Measurements from ENCODE around the gene SRRT.

SRRT gene

GRCh38 chr7:100896732-100897608 is 22.1 kb downstream of the SRRT start:
- H3K4me3 ChIP-seq (replicated peaks; ENCODE audit: insufficient read depth, low read length): peak overlapping the region; percentile 8
- TF ChIP-seq CTCF (IDR thresholded peaks at IDR 0.05; ENCODE audit: insufficient read depth, low read length): peak; percentile 46
- no peak for TF ChIP-seq REST (IDR thresholded peaks at IDR 0.05; ENCODE audit: insufficient replicate concordance, low read depth)
- peaks cover 29% of the 10 kb centered on the region for H3K27me3 ChIP-seq (ENCODE audit: insufficient read depth, poor library complexity, severe bottlenecking)
- H3K27ac ChIP-seq (replicated peaks): no peak overlapping the region
- DNase-seq (ENCODE audit: low read depth in 1 of 2, low spot score in 1 of 2): peak in 1 of 2 experiments; percentile 29

GRCh38 chr7:100897772-100898454 is 23.0 kb downstream of the SRRT start:
- Histone ChIP-seq H3K27ac (replicated peaks) (no peak overlapping the region), H3K27me3 (ENCODE audit: insufficient read depth, poor library complexity, severe bottlenecking) (peaks cover 26% of the 10 kb centered on the region), H3K4me3 (replicated peaks; ENCODE audit: insufficient read depth, low read length) (no peak overlapping the region)
- TF ChIP-seq SPI1 (IDR thresholded peaks at IDR 0.05; ENCODE audit: borderline replicate concordance, low read depth) (no peak), POLR2AphosphoS5 (IDR thresholded peaks at IDR 0.05; ENCODE audit: low read depth) (no peak)
- no peak for DNase-seq (ENCODE audit: low read depth in 1 of 2, low spot score in 1 of 2)

- no peak for TF ChIP-seq POLR2AphosphoS5 (IDR thresholded peaks at IDR 0.05; ENCODE audit: low read depth)
- TF ChIP-seq GABPA (IDR thresholded peaks at IDR 0.05; ENCODE audit: low read depth): no peak
- TF ChIP-seq CTCF (IDR thresholded peaks at IDR 0.05; ENCODE audit: insufficient read depth, low read length): no peak
- no peak for TF ChIP-seq REST (IDR thresholded peaks at IDR 0.05; ENCODE audit: insufficient replicate concordance, low read depth)
- TF ChIP-seq SPI1 (IDR thresholded peaks at IDR 0.05; ENCODE audit: borderline replicate concordance, low read depth): no peak
- no peak overlapping the region for H3K27ac ChIP-seq (replicated peaks)
- H3K27me3 ChIP-seq (ENCODE audit: insufficient read depth, poor library complexity, severe bottlenecking): peaks cover 25% of the 10 kb centered on the region
- no peak overlapping the region for H3K4me3 ChIP-seq (replicated peaks; ENCODE audit: insufficient read depth, low read length)
- DNase-seq (ENCODE audit: low read depth in 1 of 2, low spot score in 1 of 2): no peak
Observed at GRCh38 chr7:100899432-100899831, 24.5 kb downstream of the SRRT start.

- Histone ChIP-seq H3K27me3 (ENCODE audit: insufficient read depth, poor library complexity, severe bottlenecking) (peaks cover 12% of the 10 kb centered on the region), H3K27ac (replicated peaks) (no peak overlapping the region), H3K4me3 (replicated peaks; ENCODE audit: insufficient read depth, low read length) (no peak overlapping the region)
- no peak for DNase-seq (ENCODE audit: low read depth in 1 of 2, low spot score in 1 of 2)
- TF ChIP-seq POLR2AphosphoS5 (IDR thresholded peaks at IDR 0.05; ENCODE audit: low read depth) (no peak), CTCF (IDR thresholded peaks at IDR 0.05; ENCODE audit: insufficient read depth, low read length) (no peak), SPI1 (IDR thresholded peaks at IDR 0.05; ENCODE audit: borderline replicate concordance, low read depth) (no peak), GABPA (IDR thresholded peaks at IDR 0.05; ENCODE audit: low read depth) (no peak), REST (IDR thresholded peaks at IDR 0.05; ENCODE audit: insufficient replicate concordance, low read depth) (no peak)
Observed at GRCh38 chr7:100900978-100901377, 26.1 kb downstream of the SRRT start.
